Measurements from ENCODE around the gene RAB36.
A peak's percentile ranks its signal among the peaks of the same experiment; 100 is the strongest.

RAB36 gene

DNA sequence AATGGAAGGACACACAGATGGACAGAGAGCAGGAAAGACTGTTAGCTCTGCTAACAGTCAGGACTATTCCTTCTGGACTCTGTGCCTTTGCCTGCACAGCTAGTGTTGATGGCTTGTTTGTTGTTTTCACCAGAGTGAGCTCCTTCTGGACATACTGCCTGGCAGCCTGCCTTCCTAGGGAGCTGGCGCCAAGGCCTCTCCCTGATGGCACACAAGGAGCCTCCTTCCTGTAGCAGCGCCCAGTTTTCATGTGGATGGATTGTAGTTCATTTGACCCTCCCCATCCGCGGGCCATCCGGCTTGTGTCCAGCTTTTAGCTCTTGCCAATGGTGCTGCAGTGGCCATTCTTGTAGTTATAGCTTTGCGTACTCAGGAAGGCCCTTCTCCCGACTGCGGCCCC, 18.4 kb downstream of the RAB36 start:
- no peak for DNase-seq

DNA sequence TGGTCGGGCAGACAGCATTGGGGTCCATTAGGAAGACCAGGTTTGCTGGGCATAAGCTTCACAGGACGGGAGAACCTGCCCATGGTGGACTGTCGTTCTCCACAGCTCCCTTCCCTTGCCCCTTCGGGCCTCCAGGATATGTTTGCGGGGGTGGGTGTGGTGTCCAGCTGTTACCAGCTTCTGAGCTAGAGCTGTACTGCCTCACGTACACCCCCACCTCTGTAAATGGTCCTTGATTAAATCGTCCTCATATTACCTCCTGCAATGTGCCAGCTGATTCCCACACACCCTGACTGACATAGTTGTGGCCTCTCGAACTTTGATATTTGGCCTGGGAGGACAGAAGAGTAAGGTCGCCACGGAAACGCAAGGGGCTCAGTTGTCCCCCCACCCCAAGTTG, 18.8 kb downstream of the RAB36 start:
- no peak for DNase-seq

DNA sequence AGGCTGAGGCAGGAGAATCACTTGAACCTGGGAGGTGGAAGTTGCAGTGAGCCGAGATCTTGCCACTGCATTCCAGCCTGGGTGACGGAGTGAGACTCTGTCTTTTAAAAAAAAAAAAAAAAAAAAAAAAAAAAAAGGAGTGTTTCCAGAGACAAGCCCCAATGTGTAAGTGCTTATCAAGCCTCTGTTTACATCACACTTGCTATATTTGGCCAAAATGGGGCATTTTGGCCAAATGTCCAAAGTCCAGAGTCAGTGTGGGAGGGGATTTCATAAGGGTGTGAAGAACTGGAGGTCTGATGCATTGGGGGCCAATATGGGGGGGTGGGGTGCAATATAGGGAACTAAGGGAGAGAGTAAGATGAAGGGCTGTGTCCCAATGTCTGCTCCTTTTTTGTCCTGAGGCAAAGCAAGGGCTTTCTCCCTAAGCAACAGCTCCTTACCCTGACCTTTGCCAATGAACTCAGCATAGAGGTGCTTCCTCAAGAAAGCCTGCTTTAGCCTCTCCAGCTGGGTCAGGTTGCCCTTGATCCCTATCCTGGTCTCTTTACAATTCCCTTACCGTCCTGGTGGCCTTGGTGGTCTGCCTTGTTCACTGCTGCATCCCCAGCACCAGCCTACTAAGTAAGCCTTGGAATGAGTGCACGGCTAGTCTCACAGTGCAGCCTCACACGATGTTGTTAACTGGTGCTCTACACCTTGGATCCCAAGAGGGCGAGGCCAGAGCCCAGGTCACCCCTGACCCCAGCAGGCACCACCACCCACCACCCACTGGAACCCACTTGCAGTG, 21.0 kb downstream of the RAB36 start:
- no peak for DNase-seq

DNA sequence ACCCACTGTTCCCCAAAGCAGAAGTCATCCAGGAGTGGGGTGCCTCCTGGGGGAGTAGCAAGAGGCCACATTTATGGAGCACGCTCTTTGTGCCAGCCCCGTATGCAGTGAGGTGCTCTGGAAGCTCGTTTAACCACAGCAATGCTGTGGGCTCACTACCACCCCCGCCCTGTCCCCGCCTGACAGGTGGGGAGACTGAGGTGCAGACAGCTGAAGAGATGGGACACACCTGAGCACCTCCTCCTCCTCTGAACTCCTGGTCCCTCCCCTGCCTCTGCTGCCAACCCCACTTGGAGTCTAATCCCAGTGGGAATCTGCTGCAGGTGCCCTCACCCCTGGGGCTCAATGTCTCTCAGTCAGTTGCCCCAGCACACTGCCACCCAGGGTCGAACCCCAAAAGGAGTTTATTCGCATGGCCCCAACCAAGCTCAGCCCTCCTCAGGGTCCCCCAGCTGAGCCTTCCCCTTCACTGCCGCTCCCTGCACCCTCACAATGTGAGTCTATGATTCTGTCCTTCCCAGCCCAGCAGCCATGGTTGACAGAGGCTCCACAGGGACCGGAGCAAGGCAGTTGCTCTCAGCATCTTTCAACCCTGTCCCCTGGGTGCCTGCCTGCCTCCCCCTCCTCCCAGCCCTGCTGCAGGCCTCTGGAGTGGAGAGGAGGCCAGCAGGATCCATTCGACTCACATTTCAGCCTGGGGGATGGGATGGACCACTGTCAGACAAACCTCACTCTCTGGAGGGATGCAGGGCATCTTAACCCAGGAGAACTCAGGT, 21.8 kb downstream of the RAB36 start:
- no peak for DNase-seq

DNA sequence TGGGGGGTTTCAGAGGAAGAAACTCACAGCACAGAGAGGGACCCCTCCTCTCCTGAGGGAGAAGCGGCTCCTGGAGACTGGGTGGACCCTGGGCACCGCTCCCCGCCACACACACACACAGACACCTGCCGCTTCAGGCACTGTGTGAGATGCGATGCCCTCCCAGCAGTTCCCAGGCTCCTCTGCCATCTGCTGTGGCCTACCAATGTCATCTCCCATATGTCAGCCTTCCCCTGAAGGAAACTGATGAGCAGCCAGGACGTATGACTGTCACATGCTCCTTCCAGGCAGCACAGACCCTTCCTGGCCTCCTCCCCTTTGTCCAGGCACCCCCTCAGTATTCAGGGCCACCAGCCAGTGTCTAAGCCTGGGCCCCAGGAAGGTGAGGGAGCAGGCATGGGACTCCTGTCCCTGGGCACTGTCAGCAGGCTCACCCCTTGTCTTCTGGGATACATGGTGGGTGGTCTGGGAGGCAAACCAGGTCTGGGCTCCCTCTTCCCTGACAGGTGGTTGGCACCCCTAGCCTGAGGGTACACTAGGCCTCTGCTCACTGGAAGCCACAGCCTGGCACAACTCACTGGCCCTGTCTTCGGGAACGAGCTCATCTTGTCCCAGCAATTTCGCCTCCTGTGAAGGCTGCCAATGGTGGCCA, 23.2 kb downstream of the RAB36 start:
- DNase-seq = no peak

DNA sequence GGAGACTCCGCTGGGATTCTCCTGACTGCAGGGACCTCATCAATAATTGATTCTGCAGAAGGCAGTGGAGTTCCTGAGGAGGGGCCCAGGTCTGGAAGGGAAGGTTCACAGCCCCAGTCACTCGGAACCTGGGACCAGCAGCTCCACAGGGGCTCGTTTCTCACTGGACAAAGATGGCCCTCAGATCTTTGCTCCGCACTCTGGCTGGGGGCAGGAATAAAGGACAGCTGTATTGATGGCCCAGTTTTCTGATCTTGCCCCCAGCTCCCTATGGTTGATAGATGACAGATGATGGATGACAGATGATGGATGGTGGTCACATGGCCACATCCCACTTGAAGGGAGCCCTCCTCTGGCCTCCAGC, 23.7 kb downstream of the RAB36 start:
- DNase-seq = no peak

DNA sequence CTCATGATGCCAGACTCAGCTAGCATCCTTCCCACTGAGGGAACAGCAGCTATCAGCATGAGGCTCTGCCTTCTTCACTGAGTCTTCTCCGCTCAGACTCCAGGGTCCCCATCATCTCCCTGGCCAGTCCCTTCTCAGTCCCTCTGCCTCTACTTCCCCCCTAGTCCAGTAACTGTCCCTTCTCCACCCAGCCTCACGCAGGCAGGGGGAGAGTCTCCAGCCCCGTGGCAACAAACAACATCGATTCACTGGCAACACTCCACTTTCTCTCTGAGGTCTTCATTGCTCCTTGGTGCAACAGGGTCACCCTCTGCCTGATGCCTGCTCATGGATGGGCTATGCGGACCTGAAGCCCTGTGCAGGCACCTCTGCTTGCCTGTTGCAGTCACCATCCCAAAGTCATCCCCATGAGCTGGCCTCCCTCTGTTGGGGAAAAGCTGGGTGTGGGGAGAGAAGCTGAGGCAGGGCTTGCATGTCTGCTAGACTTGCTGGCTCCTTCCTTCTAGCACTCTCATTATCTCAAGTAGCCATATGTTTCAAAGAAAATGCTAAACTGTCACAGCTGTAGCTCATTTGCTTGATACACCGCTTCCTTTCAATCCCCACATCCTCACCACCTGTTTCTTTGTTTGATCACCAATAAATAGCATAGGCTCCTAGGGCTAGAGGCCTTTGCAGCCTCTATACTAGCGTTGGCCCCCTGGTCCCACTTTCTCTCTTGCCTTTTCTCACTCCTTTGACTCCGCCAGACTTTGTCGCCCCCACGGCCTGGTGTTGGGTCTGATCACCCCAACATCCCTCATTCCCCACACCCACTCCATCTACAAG, 30.8 kb downstream of the RAB36 start:
- no peak for DNase-seq

DNA sequence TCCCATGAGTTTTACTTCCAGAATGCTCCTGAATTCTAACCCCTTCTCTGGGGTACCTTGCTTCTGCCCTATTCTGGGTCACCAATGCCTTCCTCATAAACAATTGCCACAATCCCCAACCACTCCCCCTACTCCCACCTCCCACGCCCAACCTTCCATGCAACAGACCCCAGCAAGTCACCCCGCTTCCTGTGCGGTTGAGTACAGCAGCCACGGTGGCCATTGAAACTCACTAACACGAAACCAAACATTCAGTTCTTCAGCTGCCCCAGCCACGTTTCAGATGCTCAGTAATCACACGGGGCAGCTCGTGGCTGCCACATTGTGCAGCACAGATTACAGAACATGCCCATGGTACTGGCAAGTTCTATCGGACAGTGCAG, 31.4 kb downstream of the RAB36 start:
- DNase-seq = no peak

DNA sequence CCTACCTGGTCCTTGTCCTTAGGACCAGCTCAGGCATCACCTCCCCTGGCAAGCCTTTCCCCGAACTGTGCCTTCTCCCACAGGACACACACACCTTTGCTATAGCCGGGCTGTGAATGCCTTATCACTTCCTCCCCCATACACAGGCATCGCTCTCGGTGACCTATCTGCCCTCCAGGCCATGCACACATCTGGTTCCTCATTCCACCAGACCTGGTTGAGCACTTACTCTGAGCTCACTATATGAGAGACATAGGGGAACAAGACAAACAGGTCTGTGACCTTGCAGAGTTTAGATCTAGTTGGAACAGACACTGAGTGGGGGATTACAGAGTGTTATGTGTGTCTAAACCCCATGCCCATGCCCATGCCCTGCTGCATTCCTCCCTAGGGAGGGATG, 31.9 kb downstream of the RAB36 start:
- DNase-seq = no peak

DNA sequence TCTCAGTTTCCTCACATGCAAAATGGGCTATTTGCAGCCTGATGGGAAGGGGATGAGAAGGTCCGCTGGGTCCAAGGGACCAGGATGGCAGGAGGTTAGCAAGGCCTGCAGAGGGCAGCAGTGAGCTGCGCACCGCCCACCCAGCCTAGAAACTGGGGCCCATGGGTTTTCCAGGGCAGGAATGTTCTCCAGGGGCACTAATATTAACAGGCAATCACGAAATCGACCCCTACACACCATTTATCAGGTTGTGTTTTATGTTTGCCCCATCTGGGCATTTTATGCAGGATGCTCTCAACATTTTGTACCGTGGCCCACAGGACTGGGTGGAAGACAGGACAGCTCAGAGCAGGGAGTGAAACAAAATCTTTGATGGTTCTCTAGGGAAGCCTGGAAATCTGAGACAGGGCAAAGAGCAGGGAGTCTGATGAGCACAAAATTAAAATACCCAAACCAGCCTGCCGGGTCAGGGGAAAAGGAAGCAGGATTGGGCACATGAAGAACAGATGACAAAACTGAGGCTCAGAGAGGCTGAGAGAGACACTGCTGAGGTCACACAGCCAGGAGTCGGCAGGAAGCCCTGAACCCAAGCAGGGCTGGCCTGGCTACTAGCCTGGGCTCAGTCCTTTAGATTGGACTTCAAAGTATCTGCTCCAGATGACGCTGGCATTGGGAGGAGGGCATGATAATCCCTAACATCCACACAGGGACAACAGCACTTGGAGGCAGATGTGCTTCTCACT, 33.4 kb downstream of the RAB36 start:
- peak; percentile 65 for DNase-seq

DNA sequence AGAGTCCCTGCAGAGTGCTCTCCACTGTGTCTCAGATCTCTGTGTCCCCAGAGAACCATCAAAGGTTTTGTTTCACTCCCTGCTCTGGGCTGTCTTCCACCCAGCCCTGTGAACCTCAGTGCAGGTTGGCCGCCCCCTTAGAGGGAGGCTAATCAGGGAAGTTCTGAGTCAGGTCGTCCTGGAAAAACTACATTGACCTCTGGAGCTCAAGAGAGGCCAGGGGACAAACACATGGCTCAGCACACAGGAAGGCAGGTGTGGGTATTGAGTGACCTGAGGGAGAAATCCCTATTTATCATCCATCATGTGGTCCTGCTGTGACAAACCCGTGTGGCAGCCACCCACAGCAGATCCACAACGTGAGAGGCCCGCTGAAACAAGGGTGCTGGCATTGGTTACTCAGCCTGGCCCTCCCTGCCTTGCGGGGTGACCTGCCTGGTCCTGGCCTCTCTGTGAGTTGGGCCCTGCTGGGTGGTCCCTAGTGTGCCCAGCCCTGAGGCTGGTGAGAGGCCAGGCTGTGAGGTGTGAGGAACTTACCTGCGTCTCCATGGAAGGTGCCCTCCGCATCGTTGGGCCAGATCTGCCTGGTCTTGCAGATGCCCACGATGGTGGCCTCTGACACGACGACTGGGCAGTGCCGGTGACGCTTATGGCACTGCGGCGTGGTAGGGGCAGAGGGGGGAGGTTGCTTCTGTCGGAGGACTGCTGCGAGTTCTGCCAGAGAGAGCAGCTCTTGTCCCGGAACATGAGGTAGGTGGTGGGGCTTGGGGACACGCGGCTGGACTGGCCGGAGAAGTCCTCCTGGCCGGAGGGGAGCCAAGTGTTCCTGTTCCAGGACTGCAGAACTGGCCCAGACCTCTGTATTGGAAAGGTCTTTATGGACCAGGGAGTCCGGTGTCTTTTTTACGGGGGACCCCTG, 34.4 kb downstream of the RAB36 start:
- DNase-seq = no peak

DNA sequence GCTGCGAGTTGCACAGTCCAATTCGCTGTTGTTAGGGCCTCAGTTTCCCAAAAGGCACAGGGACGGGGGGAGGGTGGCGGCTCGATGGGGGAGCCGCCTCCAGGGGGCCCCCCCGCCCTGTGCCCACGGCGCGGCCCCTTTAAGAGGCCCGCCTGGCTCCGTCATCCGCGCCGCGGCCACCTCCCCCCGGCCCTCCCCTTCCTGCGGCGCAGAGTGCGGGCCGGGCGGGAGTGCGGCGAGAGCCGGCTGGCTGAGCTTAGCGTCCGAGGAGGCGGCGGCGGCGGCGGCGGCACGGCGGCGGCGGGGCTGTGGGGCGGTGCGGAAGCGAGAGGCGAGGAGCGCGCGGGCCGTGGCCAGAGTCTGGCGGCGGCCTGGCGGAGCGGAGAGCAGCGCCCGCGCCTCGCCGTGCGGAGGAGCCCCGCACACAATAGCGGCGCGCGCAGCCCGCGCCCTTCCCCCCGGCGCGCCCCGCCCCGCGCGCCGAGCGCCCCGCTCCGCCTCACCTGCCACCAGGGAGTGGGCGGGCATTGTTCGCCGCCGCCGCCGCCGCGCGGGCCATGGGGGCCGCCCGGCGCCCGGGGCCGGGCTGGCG, 35.1 kb downstream of the RAB36 start, which contains the start of gene BCR:
Gene BCR, plus strand, starts transcription at position 209 of the 592 bp plus-strand sequence. CDS start 452 bp downstream, outside the sequence.
- peak; percentile 69 for DNase-seq

DNA sequence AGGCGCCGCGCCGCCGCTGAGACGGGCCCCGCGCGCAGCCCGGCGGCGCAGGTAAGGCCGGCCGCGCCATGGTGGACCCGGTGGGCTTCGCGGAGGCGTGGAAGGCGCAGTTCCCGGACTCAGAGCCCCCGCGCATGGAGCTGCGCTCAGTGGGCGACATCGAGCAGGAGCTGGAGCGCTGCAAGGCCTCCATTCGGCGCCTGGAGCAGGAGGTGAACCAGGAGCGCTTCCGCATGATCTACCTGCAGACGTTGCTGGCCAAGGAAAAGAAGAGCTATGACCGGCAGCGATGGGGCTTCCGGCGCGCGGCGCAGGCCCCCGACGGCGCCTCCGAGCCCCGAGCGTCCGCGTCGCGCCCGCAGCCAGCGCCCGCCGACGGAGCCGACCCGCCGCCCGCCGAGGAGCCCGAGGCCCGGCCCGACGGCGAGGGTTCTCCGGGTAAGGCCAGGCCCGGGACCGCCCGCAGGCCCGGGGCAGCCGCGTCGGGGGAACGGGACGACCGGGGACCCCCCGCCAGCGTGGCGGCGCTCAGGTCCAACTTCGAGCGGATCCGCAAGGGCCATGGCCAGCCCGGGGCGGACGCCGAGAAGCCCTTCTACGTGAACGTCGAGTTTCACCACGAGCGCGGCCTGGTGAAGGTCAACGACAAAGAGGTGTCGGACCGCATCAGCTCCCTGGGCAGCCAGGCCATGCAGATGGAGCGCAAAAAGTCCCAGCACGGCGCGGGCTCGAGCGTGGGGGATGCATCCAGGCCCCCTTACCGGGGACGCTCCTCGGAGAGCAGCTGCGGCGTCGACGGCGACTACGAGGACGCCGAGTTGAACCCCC, 35.8 kb downstream of the RAB36 start:
- peak; percentile 40 for DNase-seq

DNA sequence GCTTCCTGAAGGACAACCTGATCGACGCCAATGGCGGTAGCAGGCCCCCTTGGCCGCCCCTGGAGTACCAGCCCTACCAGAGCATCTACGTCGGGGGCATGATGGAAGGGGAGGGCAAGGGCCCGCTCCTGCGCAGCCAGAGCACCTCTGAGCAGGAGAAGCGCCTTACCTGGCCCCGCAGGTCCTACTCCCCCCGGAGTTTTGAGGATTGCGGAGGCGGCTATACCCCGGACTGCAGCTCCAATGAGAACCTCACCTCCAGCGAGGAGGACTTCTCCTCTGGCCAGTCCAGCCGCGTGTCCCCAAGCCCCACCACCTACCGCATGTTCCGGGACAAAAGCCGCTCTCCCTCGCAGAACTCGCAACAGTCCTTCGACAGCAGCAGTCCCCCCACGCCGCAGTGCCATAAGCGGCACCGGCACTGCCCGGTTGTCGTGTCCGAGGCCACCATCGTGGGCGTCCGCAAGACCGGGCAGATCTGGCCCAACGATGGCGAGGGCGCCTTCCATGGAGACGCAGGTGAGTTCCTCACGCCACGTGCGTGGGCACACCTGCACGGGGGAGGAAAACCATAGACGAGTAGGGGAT, 36.5 kb downstream of the RAB36 start:
- DNase-seq = no peak

DNA sequence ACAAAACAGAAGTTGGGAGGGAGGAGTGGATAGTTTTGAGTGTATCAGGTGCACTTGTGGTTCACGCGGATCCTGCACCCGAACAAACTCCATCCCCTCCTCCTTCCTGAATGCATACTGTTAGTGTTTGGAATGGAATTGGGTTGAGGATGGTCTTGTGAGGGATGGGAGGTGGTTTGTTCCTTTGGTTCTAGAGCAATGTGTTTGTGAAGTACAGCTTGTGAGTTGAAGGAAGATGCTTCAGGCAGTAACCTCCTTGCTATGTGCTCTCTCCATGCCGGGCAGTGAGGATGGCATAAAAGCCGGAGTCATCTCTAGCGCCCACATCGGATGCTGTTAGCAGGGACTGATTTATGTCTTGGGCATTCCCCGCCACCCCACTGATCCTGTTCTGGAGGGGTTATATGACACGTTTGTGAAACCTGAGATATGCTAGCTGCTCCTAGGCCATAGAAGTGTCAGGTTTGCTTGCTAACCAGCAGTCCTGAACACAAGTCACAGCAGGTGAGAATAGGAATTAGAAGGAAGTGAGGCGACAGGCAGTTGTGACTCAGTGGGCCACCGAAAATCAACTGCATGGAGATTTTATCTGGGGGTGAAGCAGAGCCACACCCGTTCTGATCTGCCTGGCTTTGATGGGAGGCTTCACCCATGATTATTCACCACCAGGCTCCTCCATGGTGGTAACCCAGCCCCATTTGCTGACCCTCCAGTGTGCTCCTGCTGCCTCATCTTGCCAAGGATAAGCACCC, 37.2 kb downstream of the RAB36 start:
- DNase-seq = peak; percentile 58

DNA sequence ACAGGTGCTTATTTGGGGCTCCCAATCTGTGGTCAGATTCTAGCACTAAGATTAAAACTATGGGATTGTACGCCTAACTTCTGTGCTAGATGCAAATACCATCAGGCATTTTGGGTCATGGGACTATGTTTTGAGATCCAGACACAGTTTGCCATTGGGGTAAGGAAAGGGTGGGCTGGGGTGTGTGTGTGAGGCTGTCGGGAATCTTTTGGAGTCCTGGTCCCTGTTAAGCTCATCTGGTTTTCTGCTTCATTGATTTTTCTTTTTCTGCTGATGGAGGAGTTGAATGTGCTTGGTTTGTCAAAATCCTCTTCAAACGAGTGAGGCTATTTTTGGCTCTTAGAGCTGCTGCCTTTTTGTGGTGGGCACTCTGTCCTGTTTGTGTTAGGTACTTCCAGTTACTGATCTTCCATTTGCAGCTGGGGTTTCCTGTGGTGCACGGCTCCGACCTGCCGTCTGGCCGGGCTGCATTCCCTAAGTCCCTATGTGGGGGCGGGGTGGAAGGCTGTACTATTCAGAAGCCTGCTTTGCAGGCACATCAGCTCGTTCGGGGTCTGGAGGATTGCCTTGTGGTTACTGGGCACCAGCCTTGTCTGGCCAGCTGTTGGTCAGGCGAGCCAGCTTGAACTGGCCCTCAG, 37.9 kb downstream of the RAB36 start:
- no peak for DNase-seq

DNA sequence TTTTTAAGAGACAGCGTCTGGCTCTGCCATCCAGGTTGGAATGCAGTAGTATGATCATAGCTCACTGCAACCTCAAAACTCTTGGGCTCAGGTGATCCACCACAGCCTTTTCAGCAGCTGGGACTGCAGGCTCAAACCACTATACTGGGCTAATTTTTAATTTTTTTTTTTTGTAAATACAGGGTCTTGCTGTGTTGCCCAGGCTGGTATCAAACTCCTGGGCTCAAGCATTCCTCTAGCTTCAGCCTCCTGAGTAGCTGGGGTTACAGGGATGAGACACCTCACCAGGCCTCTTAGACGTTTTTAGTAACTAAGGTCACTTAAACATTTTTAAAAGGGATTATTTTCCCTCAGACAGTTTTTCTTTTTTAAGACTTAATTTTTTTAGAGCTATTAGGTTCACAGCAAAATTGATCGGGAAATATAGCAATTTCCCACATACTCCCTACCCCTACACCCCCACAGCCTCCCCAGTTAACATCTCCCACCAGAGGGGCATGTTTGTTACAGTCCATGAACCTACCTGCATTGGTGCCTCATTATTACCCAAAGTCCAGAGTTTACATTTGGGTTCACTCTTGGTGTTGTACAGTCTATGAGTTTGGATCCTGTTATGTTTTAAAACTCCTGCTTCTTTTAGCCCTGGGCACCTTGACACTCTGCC, 39.0 kb downstream of the RAB36 start:
- no peak for DNase-seq

DNA sequence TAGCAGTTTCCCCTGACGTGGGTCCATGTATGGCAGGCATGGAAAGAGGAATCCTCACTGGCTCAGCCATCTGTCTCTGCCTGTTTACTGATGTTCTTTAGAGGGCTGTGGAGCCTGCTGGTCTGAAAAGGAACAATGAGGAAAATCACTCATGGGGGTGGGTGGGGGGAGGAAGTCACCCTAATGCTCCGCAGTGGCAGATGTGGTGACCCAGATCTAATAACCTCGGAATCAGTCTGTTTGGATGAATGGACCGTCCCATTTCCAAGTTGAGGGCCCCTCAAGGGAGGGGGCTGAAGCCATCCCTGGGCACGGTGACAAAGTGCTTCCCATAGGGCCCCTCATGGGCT, 39.5 kb downstream of the RAB36 start:
- no peak for DNase-seq
